Testis (tissue), 5 donors: Measurements from ENCODE around the gene KIF26B. TPM values are rescaled to one million over a fixed set of nuclear protein-coding genes. Genes with fewer than 3 reads are reported as not detected.

Source experiments
- DNase-seq: peaks from one replicate; pipeline ENCODE4 v3.0.0-alpha.2; 2019
- H3K27ac ChIP-seq, 2 donors: fragments of 200-600 bp; sonication (generic); one replicate each; pipeline ENCODE4 v1.5.1; 2019
- H3K27me3 ChIP-seq: fragments of 200-600 bp; sonication (generic); one replicate; pipeline ENCODE4 v1.5.1; 2019
- H3K36me3 ChIP-seq: fragments of 200-600 bp; sonication (generic); one replicate; pipeline ENCODE4 v1.5.1; 2017; ENCODE audit warnings: low read depth; ENCODE audit errors: missing control alignments
- H3K4me1 ChIP-seq: fragments of 200-600 bp; sonication (generic); one replicate; pipeline ENCODE4 v1.5.1; 2019
- H3K4me3 ChIP-seq, 2 donors: fragments of 200-600 bp; sonication (generic); one replicate each; pipeline ENCODE4 v1.5.1; 2017 to 2019
- H3K9me3 ChIP-seq: fragments of 200-600 bp; sonication (generic); one replicate; pipeline ENCODE4 v1.5.1; 2017
- CTCF ChIP-seq, 3 experiments: fragments of 450-650 bp in 2 of 3; fragments of 200-600 bp in 1 of 3; sonication (generic) in 1 of 3; IDR thresholded peaks; one replicate each; pipeline ENCODE4 v1.5.1; 2016 to 2019; ENCODE audit warnings: antibody characterized with exemption in 3 of 3, mild to moderate bottlenecking in 2 of 3, moderate library complexity in 1 of 3
- POLR2A ChIP-seq: fragments of 450-650 bp; IDR thresholded peaks from one replicate; pipeline ENCODE4 v1.6.1; 2017; ENCODE audit warnings: antibody characterized with exemption, mild to moderate bottlenecking, moderate library complexity
- WGBS, 2 donors: methylation state at CpG; one replicate each; pipeline ENCODE4 v1.1.5; 2018; 5-methylcytosine and 5-hydroxymethylcytosine counted together
- intact Hi-C: fragments of 100-400 bp; cut with DNase I; formaldehyde crosslinking; loops from one replicate; pipeline ENCODE4 v1.15.1; 2023; ENCODE audit warnings: low total_unique reads
- long read RNA-seq, 2 donors: transcript quantifications; one replicate each; lab custom pipeline, GENCODE V29; 2026
- polyA plus RNA-seq: library from polyadenylated mRNA; stranded (reverse); fragments of 350-450 nt; fragmentation: Illumina TruSeq; extraction: RNeasy Lipid Tissue Mini Kit (QIAGEN cat#74804); gene quantifications from one replicate; pipeline ENCODE4 v1.2.3, GENCODE V29; 2014; ENCODE audit warnings: low read depth, low replicate concordance; ENCODE audit not compliant: insufficient read depth
- total RNA-seq, 2 donors: library from RNA; depleted of rRNA; stranded (reverse); fragments of >200 nt; gene quantifications; one replicate each; pipeline ENCODE4 v1.2.3, GENCODE V29; 2016

Gene KIF26B
- 1 to 10 TPM; 3.1 to 4.8 TPM for total RNA-seq
- 3.0 TPM for polyA plus RNA-seq
- long read RNA-seq, donor 1 = 0 reads
- long read RNA-seq, donor 2 = 0 reads

- peak; percentile 47 for DNase-seq
- 0 to 1% methylated on average over 14 to 70 of the region's 83 CpGs for WGBS, 2 donors
- Histone ChIP-seq H3K36me3 (no peaks in the 10 kb centered on the region), H3K9me3 (no peaks in the 10 kb centered on the region), H3K4me3 (peak within 1 kb of the TSS; percentile 42 to 64), H3K4me1 (peaks cover 8% of the 10 kb centered on the region), H3K27me3 (no peaks in the 10 kb centered on the region), H3K27ac (no peak within 1 kb of the TSS)
- no peak for TF ChIP-seq CTCF (IDR thresholded peaks at IDR 0.05)
- no peak for TF ChIP-seq POLR2A
- intact Hi-C loops = loop anchor here (10.0 kb wide), 2 partner anchors 850 to 1340 kb away; no protein-coding TSS in a partner anchor
Measured at GRCh38 chr1:245154429-245155271, at the start of gene KIF26B. Gene KIF26B, plus strand, starts transcription at chr1:245154985. Its CDS starts 440 bp downstream, at chr1:245155425.

GRCh38 chr1:245105042-245105441 is 49.7 kb upstream of the KIF26B start:
- intact Hi-C loops = no loop called here
- H3K27ac ChIP-seq = no peak overlapping the region
- no peaks in the 10 kb centered on the region for H3K9me3 ChIP-seq
- no peaks in the 10 kb centered on the region for H3K4me1 ChIP-seq
- no peak overlapping the region for H3K4me3 ChIP-seq
- no peak for DNase-seq
- TF ChIP-seq POLR2A (no peak), CTCF (IDR thresholded peaks at IDR 0.05) (no peak)
- 88 to 97% methylated on average over 3 of the region's 3 CpGs for WGBS, 2 donors
- no peaks in the 10 kb centered on the region for H3K36me3 ChIP-seq
- no peaks in the 10 kb centered on the region for H3K27me3 ChIP-seq

GRCh38 chr1:245105815-245106410 is 48.9 kb upstream of the KIF26B start:
- intact Hi-C loops = no loop called here
- H3K36me3 ChIP-seq = no peaks in the 10 kb centered on the region

GRCh38 chr1:245107776-245108114 is 47.0 kb upstream of the KIF26B start:
- no peak for DNase-seq
- Histone ChIP-seq H3K27me3 (no peaks in the 10 kb centered on the region), H3K36me3 (no peaks in the 10 kb centered on the region), H3K27ac (no peak overlapping the region), H3K4me1 (no peaks in the 10 kb centered on the region), H3K4me3 (no peak overlapping the region), H3K9me3 (no peaks in the 10 kb centered on the region)
- TF ChIP-seq CTCF (IDR thresholded peaks at IDR 0.05) = no peak
- no peak for TF ChIP-seq POLR2A
- intact Hi-C loops = no loop called here
- WGBS, 2 donors = 84 to 88% methylated on average over 7 of the region's 7 CpGs

More at GRCh38 chr1:245105815-245106410, 48.9 kb upstream of the KIF26B start:
- no peak for TF ChIP-seq POLR2A
- TF ChIP-seq CTCF (IDR thresholded peaks at IDR 0.05) = no peak
- Histone ChIP-seq H3K27me3 (no peaks in the 10 kb centered on the region), H3K27ac (no peak overlapping the region), H3K4me1 (no peaks in the 10 kb centered on the region), H3K9me3 (no peaks in the 10 kb centered on the region), H3K4me3 (no peak overlapping the region)
- 91 to 94% methylated on average over 5 of the region's 5 CpGs for WGBS, 2 donors
- DNase-seq = no peak
